HEK293T (cell line): Measurements from ENCODE around the gene C21orf58.

Experiments used
- ARNT ChIP-seq: fragments of 450-650 bp; IDR thresholded peaks from 2 replicates; pipeline ENCODE4 v1.6.1; 2017; ENCODE audit warnings: mild to moderate bottlenecking
- BHLHE40 ChIP-seq: fragments of 450-650 bp; IDR thresholded peaks from 2 replicates; pipeline ENCODE4 v1.6.1; 2016; ENCODE audit warnings: mild to moderate bottlenecking, moderate library complexity, borderline replicate concordance
- CTBP1 ChIP-seq: fragments of 450-650 bp; IDR thresholded peaks from 2 replicates; pipeline ENCODE4 v1.6.1; 2016; ENCODE audit warnings: borderline replicate concordance
- ELF4 ChIP-seq: fragments of 450-650 bp; IDR thresholded peaks from 2 replicates; pipeline ENCODE4 v1.6.1; 2017; ENCODE audit warnings: antibody characterized with exemption
- FOXA1 ChIP-seq: fragments of 450-650 bp; IDR thresholded peaks from 2 replicates; pipeline ENCODE4 v1.6.1; 2016; ENCODE audit warnings: mild to moderate bottlenecking
- FOXK2 ChIP-seq: fragments of 450-650 bp; IDR thresholded peaks from 2 replicates; pipeline ENCODE4 v1.6.1; 2016; ENCODE audit warnings: mild to moderate bottlenecking
- FOXM1 ChIP-seq: fragments of 450-650 bp; IDR thresholded peaks from 2 replicates; pipeline ENCODE4 v1.6.1; 2017; ENCODE audit warnings: mild to moderate bottlenecking, borderline replicate concordance
- HDGF ChIP-seq: fragments of 450-650 bp; IDR thresholded peaks from 2 replicates; pipeline ENCODE4 v1.6.1; 2017; ENCODE audit warnings: antibody characterized with exemption, borderline replicate concordance
- L3MBTL2 ChIP-seq: fragments of 450-650 bp; conservative IDR thresholded peaks from 2 replicates; pipeline ENCODE4 v1.6.1; 2016; ENCODE audit warnings: mild to moderate bottlenecking
- LEF1 ChIP-seq: fragments of 450-650 bp; IDR thresholded peaks from 2 replicates; pipeline ENCODE4 v1.6.1; 2017; ENCODE audit warnings: mild to moderate bottlenecking, borderline replicate concordance
- NFRKB ChIP-seq: fragments of 450-650 bp; IDR thresholded peaks from 2 replicates; pipeline ENCODE4 v1.6.1; 2016; ENCODE audit warnings: mild to moderate bottlenecking, moderate library complexity
- PKNOX1 ChIP-seq: fragments of 450-650 bp; IDR thresholded peaks from 2 replicates; pipeline ENCODE4 v1.6.1; 2016
- SP1 ChIP-seq: fragments of 450-650 bp; IDR thresholded peaks from 2 replicates; pipeline ENCODE4 v1.6.1; 2017
- TARDBP ChIP-seq: fragments of 450-650 bp; IDR thresholded peaks from 2 replicates; pipeline ENCODE4 v1.6.1; 2016

GRCh38 chr21:46304955-46305354 is 18.7 kb downstream of the C21orf58 start:
- TF ChIP-seq FOXM1 (no peak), FOXK2 (no peak), HDGF (no peak), TARDBP (no peak), ARNT (no peak), ELF4 (no peak), BHLHE40 (no peak), LEF1 (no peak), FOXA1 (no peak), SP1 (no peak), NFRKB (no peak), CTBP1 (no peak), L3MBTL2 (no peak), PKNOX1 (no peak)
